Measurements from ENCODE around the gene TCAIM.

DNA sequence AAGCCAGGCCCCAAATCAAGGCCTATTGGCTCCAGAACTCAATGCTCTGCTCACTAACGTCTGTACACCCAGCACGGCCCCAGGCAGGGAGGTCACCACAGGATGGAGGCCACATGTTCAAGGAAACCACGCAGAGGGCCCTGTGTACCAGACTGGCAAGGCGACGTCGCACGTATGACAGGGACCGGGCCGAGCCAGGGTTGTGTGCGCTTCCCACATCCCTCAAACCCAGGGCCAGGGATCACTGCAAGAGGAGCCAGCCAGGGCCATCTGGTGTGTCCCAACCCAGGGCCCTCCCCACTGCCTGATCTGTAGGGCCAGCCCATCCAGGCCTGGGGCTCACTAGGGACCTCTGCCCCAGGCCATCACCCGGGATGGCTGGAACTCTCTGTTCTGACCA lies 76.9 kb downstream of the TCAIM start:
- TF ChIP-seq CTCF (optimal IDR thresholded peaks at IDR 0.05 in 1 of 3, IDR thresholded peaks at IDR 0.05 in 1 of 3, conservative IDR thresholded peaks at IDR 0.05 in 1 of 3; ENCODE audit: extremely low read depth in 1 of 3, insufficient read depth in 2 of 3, low read length in 3 of 3) (no peak), EZH2 (IDR thresholded peaks at IDR 0.05; ENCODE audit: low read length) (no peak)
